GM12892 (cell line): Measurements from ENCODE around the gene SOX13.

Experiments
- POLR2A ChIP-seq: IDR thresholded peaks from 2 replicates; pipeline ENCODE4 v1.6.1; 2011; ENCODE audit warnings: low read depth, low read length, control low read depth
- TAF1 ChIP-seq: IDR thresholded peaks from 2 replicates; pipeline ENCODE4 v1.6.1; 2011; ENCODE audit warnings: low read depth, mild to moderate bottlenecking, control low read depth, low read length, borderline replicate concordance

- TF ChIP-seq TAF1 (no peak), POLR2A (no peak)
Measured at GRCh38 chr1:204126956-204127355, 54.0 kb downstream of the SOX13 start.
